ENCODE measurements around the gene KLLN.
"Not testable (repeated sequence)": the region's sequence is repeated elsewhere in the genome, so short reads cannot be mapped to it uniquely, and the experiment has no call there.

KLLN gene

GRCh38 chr10:87838650-87839049, 24.7 kb downstream of the KLLN start:
- no peak for DNase-seq

DNA sequence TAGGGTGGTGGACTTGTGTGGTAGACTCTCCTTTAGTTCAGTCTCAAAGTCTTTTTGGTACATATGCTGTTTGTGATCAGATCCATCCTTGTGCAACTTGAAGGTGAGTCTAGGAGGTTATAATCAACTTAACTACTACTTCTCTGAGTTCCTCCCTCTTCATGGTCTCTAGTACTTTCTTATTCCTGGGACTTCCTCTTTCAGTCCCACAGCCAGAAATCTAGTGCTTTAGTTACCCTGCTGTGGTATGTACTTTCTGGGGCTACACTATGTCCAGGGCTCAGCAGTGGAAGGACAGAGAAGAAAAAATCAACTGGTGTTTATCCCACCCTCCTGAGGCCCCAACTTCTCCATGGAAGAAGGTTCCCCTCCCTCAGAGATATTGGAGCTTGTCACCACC, 25.9 kb downstream of the KLLN start:
- no peak for DNase-seq

DNA sequence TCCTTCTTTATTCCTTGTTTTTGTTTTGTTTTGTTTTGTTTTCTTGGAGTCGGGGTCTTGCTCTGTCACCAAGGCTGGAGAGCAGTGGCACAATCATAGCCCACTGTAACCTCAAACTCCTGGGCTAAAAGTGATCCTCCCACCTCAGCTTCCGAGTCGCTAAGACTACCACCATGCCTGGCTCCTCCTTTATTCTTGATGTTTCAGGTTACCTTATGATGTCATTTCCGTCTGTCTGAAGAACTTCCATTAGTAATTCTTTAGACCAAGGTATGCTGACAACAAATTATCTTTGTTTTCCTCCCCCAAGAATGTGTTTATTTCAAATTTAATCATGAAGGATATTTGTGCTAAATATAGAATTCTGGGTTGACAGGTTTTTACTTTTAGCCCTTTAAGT, 27.2 kb downstream of the KLLN start:
- DNase-seq, result no peak

DNA sequence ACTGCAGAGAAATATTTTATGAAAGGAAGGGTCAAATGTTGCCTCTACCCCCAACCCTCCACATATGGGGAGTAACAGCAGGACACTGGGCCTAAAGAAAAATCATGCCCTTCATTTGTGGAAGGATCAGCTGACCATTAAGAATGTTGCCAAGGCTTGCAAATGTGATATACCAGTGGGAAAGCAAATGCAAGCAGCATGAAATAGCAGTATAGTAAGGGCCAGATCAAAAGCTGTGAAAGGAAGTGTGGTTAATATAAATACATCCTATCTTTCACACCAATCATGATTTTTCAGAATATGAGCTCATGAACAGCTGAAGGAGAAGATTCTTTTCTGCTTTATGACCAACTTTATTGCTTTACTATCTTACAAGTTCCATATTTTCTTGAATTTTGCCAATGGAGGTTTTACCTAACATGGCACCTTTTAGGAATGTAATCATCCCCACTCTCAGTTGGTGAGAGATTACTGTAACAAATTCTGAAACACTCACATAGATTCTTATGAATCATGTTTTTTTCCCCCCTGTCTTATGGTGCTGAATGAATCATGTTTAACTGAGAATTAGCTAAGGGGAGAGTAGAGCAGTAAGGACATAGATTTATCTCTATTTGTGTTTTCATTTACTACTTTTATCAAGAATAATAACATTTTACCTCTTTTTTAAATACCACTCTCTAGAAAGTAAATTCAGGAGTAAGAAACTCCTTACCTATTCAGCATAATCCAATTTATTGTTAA, 33.2 kb downstream of the KLLN start:
- DNase-seq, result no peak

GRCh38 chr10:87829051-87829450, 34.3 kb downstream of the KLLN start:
- not testable (repeated sequence) for DNase-seq

GRCh38 chr10:87827681-87828080, 35.7 kb downstream of the KLLN start:
- no peak for DNase-seq

- DNase-seq, result no peak
Observed at GRCh38 chr10:87826653-87827052, 36.7 kb downstream of the KLLN start.

GRCh38 chr10:87819289-87819585, 44.1 kb downstream of the KLLN start:
- no peak for DNase-seq

- DNase-seq, result peak; percentile 73
Observed at GRCh38 chr10:87818505-87819288, 44.6 kb downstream of the KLLN start.

DNA sequence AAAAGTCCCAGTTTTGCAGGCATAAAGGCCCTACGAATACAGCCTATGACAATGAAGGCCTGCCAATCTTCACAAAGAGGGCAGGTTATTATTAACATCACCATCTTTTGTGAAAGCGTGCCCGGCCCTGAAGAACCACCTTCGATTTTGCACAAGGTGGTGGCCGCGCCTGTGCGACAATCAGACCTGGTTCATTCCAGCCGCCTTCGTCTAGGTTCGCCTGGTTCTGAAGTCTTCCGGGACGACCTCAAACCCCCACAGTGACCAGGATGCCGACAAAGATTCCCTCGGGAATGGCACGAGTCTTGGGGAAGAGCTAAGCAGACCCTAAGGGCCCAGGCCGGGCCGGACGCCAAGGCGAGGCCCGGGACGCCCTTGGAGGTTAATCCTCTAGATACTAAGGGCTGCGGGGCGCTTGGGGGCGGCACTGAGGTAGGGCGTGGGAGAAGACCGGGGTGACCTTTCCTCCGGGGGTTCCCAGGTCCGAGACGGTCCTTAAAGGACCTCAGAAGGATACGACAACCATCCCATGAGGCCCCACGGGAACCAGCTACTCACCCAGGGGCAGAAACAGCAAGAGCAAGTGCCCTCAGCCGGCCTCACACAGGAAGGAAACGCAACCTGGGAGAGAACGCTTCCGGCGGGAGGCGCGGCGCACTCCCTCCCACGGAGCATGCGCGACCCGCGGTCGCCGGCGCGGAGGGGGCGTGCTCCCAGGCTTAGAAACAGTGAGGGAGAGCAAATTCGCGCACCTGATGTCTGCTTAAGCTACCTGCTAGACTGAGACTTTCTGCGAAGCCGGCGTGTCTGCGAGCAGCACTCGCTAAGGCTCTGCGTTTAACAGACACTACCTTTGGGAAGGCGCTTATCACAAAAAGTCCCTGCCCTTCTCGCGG, 45.5 kb downstream of the KLLN start, which contains the start of gene ATAD1:
TSS of gene ATAD1 (minus strand) at position 618 of the 896 bp plus-strand sequence. CDS start 3,627 bp downstream, outside the sequence.
- DNase-seq, result peak; percentile 89

GRCh38 chr10:87816898-87817608, 46.3 kb downstream of the KLLN start:
- no peak for DNase-seq

- no peak for DNase-seq
Observed at GRCh38 chr10:87816163-87816897, 47.0 kb downstream of the KLLN start.

Data from CD4-positive, alpha-beta T cell treated with Interleukin-17A for 4 hours (primary cell).